Right lobe of liver (tissue), 6 donors: Measurements from ENCODE around the gene ATXN1. TPM values are rescaled to one million over a fixed set of nuclear protein-coding genes. Genes with fewer than 3 reads are reported as not detected.

Experiments
- ATAC-seq, 4 donors: fragments of 200-7000 bp; cut with Tn5 transposase; one replicate each; pipeline ENCODE4 v1.9.1; 2020; ENCODE audit warnings: mild to moderate bottlenecking in 4 of 4, moderate library complexity in 4 of 4
- DNase-seq, 3 donors: peaks; one replicate each; pipeline ENCODE4 v3.0.0-alpha.2; 2020
- H3K27ac ChIP-seq, 3 donors: fragments of 200-600 bp; one replicate each; pipeline ENCODE4 v1.8.0; 2022
- H3K27me3 ChIP-seq, 2 donors: fragments of 200-600 bp; one replicate each; pipeline ENCODE4 v1.8.0; 2022
- H3K36me3 ChIP-seq, 4 donors: fragments of 200-600 bp; sonication (generic) in 1 of 4; one replicate each; pipeline versions ENCODE4 v1.5.1 to v1.8.0; 2017 to 2022; ENCODE audit warnings: control low read depth in 1 of 4
- H3K4me1 ChIP-seq, 4 donors: fragments of 200-600 bp; sonication (generic) in 1 of 4; one replicate each; pipeline versions ENCODE4 v1.5.1 to v1.8.0; 2017 to 2022; ENCODE audit warnings: control low read depth in 1 of 4
- H3K4me3 ChIP-seq, 3 donors: fragments of 200-600 bp; one replicate each; pipeline ENCODE4 v1.8.0; 2022
- H3K9me3 ChIP-seq, 4 donors: fragments of 200-600 bp; sonication (generic) in 1 of 4; one replicate each; pipeline versions ENCODE4 v1.5.1 to v1.8.0; 2017 to 2022; ENCODE audit warnings: control low read depth in 1 of 4
- POLR2A ChIP-seq: fragments of 450-650 bp; IDR thresholded peaks from one replicate; pipeline ENCODE4 v1.6.1; 2017; ENCODE audit warnings: antibody characterized with exemption, mild to moderate bottlenecking
- WGBS: methylation state at CpG from one replicate; pipeline ENCODE4 v1.1.6; 2018; ENCODE audit warnings: low coverage, low lambda C conversion rate; ENCODE audit not compliant: insufficient coverage; ENCODE audit errors: missing lambda C conversion rate; 5-methylcytosine and 5-hydroxymethylcytosine counted together
- intact Hi-C, 2 donors: fragments of 100-400 bp; cut with DNase I; formaldehyde crosslinking; loops; one replicate each; pipeline versions ENCODE4 v1.11.2 to v1.14.1; 2022
- total RNA-seq, 6 experiments: library from RNA; depleted of rRNA in 2 of 6; stranded (reverse); fragments of >200 nt in 2 of 6; fragmentation: NEBNext Ultra II Directional in 3 of 6; extraction: Animal tissue kit (Norgen Biotek cat#: 25700) in 3 of 6; gene quantifications; one replicate each; pipeline versions ENCODE4 v1.1.0 to v1.2.4, GENCODE V29; 2016 to 2023
- TF ChIP-seq, protein P1 (sequence below), 4 donors: fragments of 200-600 bp in 3 of 4; fragments of 450-650 bp in 1 of 4; IDR thresholded peaks; one replicate each; pipeline versions ENCODE4 v1.5.1 to v1.8.0; 2016 to 2022; ENCODE audit warnings: antibody characterized with exemption in 4 of 4, mild to moderate bottlenecking in 2 of 4
- donor health status: DM: no; HTN: yes; CAD: no.
- donor health status: DM: no; HTN: no; CAD: no.
- donor health status: DM: no; HTN: no; CAD: no.
- donor health status: DM: no; HTN: yes; CAD: no.
- donor health status: DM: no; HTN: yes; CAD: no.

ATXN1 gene
- total RNA-seq, 6 experiments from 2014 or later = 23.2 to 28.7 (median 25.0) TPM

DNA sequence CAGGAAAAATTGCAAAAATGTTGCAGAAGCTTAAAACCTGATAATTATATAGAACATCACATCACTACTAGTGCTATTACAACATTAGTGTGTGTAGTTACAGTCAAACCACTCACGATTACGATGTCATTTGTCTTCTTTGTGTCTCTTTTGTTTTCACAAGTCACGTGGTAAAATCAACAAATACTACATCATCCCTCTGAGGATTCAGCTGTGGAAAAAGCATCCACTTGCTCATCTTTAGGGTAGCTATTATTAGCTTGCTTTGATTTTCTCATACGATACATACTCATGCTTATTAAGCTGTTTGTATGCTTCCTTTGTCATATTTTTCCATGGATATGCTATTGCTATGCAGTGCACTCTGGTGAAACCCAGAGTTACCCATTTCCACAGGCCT lies 22.2 kb upstream of the ATXN1 start:
- Histone ChIP-seq H3K27me3 (no peaks in the 10 kb centered on the region), H3K27ac (no peak overlapping the region), H3K4me1 (no peaks in the 10 kb centered on the region), H3K36me3 (no peaks in the 10 kb centered on the region), H3K4me3 (no peak overlapping the region), H3K9me3 (no peaks in the 10 kb centered on the region)
- DNase-seq (no peak), ATAC-seq (no peak)
- 75% methylated on average over 4 of the region's 4 CpGs for WGBS
- TF ChIP-seq, protein P1, sequence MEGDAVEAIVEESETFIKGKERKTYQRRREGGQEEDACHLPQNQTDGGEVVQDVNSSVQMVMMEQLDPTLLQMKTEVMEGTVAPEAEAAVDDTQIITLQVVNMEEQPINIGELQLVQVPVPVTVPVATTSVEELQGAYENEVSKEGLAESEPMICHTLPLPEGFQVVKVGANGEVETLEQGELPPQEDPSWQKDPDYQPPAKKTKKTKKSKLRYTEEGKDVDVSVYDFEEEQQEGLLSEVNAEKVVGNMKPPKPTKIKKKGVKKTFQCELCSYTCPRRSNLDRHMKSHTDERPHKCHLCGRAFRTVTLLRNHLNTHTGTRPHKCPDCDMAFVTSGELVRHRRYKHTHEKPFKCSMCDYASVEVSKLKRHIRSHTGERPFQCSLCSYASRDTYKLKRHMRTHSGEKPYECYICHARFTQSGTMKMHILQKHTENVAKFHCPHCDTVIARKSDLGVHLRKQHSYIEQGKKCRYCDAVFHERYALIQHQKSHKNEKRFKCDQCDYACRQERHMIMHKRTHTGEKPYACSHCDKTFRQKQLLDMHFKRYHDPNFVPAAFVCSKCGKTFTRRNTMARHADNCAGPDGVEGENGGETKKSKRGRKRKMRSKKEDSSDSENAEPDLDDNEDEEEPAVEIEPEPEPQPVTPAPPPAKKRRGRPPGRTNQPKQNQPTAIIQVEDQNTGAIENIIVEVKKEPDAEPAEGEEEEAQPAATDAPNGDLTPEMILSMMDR (IDR thresholded peaks at IDR 0.05) = no peak
- no peak for TF ChIP-seq POLR2A
- intact Hi-C loops = no loop called here

DNA sequence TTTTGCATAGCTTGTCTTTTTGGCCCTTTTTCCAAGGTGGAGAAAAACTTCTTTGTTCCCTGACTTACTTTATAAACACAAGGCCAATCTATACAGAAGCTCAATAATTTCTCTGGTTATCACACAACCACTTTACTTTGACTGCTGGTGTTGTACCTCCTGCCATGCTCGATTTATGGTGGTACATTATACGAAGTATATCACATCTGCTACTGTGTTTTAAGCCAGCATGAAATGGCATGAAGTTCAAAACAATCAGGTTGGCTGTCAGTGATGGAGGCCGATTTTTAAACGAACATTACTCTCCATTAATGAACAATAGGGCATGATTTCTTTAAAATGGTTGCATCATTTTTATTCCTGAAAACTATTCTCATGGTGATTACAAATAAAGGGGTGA lies 21.0 kb upstream of the ATXN1 start:
- H3K27ac ChIP-seq = no peak overlapping the region
- no peaks in the 10 kb centered on the region for H3K36me3 ChIP-seq
- H3K27me3 ChIP-seq = no peaks in the 10 kb centered on the region
- no peak overlapping the region for H3K4me3 ChIP-seq
- TF ChIP-seq POLR2A = no peak
- TF ChIP-seq, protein P1 (IDR thresholded peaks at IDR 0.05) = no peak
- no peaks in the 10 kb centered on the region for H3K9me3 ChIP-seq
- intact Hi-C loops = no loop called here
- DNase-seq (no peak), ATAC-seq (no peak)
- WGBS = 81% methylated on average over 4 of the region's 4 CpGs
- no peaks in the 10 kb centered on the region for H3K4me1 ChIP-seq

DNA sequence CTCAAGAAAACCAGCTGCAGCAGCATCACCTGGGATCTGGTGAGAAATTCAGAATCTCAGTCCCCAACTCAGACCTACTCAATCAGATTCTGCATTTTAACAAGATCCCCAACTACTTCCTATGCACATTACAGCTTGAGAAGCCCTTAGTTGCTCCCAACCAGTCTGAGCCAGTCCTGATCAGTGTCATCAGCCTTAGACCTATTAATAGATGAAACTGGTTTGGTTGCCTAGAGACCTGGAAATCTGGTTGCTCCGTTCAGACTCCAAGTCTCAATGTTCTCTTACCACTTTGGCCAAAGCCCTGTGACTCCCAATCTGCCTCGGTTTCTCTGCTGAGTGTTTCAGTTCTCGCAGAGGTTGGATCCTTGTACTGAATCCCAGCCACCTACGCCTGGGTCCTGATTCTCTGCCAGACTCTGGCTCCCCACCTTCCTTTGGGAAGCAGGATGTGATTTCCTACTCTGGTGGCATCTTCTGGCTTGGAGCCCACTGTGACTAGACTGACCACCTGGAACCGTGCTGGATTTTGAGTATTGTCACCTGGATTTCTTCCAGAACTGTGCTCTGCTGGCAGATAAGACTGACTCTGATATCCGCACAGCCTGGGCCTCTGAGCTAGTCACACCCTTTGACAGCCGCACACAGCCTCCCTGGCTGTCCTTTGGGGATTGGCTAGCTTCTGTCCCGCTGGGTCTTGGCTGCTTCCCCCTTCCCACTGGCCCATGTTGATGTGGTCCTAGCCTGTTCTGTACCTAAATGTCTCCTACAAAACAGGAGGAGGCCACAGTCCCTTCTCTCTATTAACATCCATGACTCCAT lies 20.3 kb upstream of the ATXN1 start:
- TF ChIP-seq, protein P1 (IDR thresholded peaks at IDR 0.05) = no peak
- no peak for TF ChIP-seq POLR2A
- Histone ChIP-seq H3K27ac (no peak overlapping the region), H3K9me3 (no peaks in the 10 kb centered on the region), H3K27me3 (no peaks in the 10 kb centered on the region), H3K36me3 (no peaks in the 10 kb centered on the region), H3K4me3 (no peak overlapping the region), H3K4me1 (peaks cover 0 to 2% (median 0%) of the 10 kb centered on the region in 4 donors)
- intact Hi-C loops = no loop called here
- DNase-seq (no peak), ATAC-seq (no peak)
- WGBS = 73% methylated on average over 2 of the region's 8 CpGs

DNA sequence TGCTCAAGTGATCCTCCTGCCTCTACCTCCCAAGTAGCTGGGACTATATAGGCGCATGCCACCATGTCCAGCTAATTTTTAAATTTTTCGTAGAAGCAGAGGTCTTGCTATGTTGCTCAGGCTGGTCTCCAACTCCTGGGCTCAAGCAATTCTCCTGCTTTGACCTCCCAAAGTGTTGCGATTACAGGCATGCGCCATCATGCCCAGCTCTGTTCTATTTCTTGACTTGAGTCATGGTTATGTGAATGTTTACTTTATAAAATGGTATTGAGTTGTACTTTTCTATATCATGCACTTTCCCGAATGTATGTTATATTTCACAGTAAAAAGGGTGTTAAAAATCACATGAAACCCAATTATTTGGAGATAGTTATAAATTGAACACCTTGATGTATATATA lies 17.3 kb upstream of the ATXN1 start:
- H3K27me3 ChIP-seq = no peaks in the 10 kb centered on the region
- peaks cover 0 to 10% (median 0%) of the 10 kb centered on the region in 4 donors for H3K4me1 ChIP-seq
- H3K27ac ChIP-seq = no peak overlapping the region
- no peaks in the 10 kb centered on the region for H3K36me3 ChIP-seq
- no peak for TF ChIP-seq POLR2A
- TF ChIP-seq, protein P1 (IDR thresholded peaks at IDR 0.05) = no peak
- intact Hi-C loops = loop anchor here in 1 of 2 donors (10.0 kb wide), 1 partner anchor 264 kb away; no protein-coding TSS in a partner anchor
- ATAC-seq (no peak), DNase-seq (no peak)
- 98% methylated on average over 5 of the region's 5 CpGs for WGBS
- H3K4me3 ChIP-seq = no peak overlapping the region
- H3K9me3 ChIP-seq = no peaks in the 10 kb centered on the region
